NCI-H748 (cell line): ENCODE measurements around the gene FOXF1.

Experiments
- DNase-seq: peaks from one replicate; lab custom pipeline; 2025; ENCODE audit not compliant: unreplicated experiment; lab: John Stamatoyannopoulos, UW

FOXF1 gene

DNA sequence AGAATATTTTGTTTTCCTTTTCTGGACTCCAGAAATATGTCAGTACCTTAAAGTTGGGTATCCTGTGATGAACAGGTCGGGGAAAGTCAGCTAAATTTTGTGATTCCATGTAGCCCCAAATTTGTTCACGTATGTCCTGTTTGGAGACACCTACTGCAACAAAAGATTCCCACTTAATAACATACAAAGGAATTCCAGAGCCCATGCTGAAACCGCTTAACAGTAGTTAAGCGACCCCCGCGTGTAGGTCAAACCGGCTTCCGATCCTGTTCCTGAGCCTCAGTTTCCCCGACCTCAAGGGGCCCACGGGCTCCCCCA lies 44.2 kb downstream of the FOXF1 start:
- DNase-seq = no peak

DNA sequence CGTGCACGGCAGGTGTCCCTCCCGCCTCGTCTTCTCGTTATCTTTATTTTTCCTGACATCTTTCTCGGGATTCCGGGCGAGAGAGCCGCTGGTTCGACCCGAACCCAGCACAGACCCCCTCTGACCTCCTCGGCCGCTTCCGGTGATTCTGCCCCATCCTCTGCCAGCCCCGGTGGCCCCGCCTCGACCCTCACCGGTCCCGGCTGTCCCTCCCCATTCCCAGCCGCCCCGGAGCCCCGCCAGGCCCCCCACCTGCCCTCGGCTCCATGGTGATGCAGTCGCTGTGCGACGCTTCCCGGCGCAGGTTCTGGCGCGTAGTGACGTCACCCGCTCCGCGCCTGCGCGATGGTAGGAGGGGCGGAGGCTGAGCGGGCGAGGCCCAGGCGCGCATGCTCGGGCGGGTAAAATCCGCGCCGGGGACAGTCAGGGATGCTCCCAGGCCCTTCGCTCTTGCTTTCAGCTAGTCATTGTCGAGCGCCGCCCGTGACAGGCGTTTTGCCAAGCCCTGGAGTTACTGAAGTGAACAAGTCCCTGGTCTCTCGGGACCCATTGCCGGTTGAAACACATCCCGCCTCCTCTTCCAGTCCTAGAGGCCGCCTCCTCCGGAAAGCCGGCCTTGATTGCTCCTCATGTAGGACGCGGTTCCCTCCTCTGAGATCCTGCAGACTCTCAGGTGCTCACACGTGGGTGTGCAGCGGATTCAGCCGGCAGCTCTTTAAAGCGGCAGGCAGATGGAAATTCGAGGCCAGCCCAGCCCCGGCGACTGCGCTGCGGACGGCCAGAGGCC lies 44.8 kb downstream of the FOXF1 start, which contains the start of gene MTHFSD:
Gene MTHFSD, minus strand, starts transcription at position 319 of the 787 bp plus-strand sequence. Its CDS starts 51 bp downstream, at position 268.
- DNase-seq = peak; percentile 88

- DNase-seq = no peak
Measured at GRCh38 chr16:86555704-86556075, 45.4 kb downstream of the FOXF1 start.

DNA sequence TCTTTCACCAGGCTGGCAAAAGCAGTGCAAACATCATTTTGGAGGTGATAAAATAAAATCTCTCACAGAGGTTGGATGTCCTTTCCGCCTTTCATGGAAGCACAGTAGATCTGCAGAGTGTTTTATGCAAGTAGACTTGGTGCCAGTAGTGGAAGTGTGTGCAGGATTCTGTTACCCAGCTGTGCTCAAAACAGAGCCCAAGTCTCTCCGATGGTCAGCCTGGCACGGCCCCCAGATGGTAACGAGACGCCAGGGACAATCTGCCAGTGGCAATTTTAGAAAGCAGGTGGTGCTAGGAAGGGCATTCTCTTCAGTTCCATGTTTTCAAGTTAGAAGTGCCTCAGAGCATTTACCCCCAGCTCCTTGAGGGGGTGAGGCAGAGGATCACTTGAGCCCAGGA lies 46.2 kb downstream of the FOXF1 start:
- DNase-seq = no peak

DNA sequence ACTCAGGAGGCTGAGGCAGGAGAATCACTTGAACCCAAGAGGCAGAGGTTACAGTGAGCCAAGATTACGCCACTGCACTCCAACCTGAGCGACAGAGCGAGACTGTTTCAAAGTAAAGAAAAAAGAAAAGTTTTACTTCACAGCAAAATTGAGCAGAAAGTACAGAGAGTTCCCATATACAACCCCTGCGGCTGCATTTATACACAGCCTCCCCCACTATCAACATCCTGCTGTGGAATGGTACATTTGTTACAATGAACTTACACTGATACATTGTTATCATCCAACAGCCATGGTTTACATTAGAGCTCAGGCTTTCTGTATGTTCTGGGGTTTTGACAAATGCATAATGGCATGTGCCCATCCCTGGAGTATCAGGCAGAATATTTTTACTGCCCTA lies 47.3 kb downstream of the FOXF1 start:
- DNase-seq = no peak

GRCh38 chr16:86558355-86559193 lies 48.2 kb downstream of the FOXF1 start:
- DNase-seq = no peak

- no peak for DNase-seq
Measured at GRCh38 chr16:86559802-86560305, 49.5 kb downstream of the FOXF1 start.

- DNase-seq = no peak
Measured at GRCh38 chr16:86562356-86562755, 52.0 kb downstream of the FOXF1 start.

GRCh38 chr16:86563469-86564345 lies 53.4 kb downstream of the FOXF1 start:
- peak; percentile 83 for DNase-seq
